Activated B cell treated with CpG ODN at 0.5 μM for 24 hours (primary cell): ENCODE results near the gene SRBD1. TPM values are rescaled to one million over a fixed set of nuclear protein-coding genes. Genes with fewer than 3 reads are reported as not detected.

Source experiments
- ATAC-seq: fragments of 200-7000 bp; cut with Tn5 transposase; one replicate; pipeline ENCODE4 v1.10.0; 2021; ENCODE audit warnings: low read depth, mild to moderate bottlenecking, moderate library complexity
- CTCF ChIA-PET: fragments of 350-600 bp; sonication (Branson Sonifier 250); formaldehyde crosslinking; loops from one replicate; lab custom pipeline; 2021; ENCODE audit warnings: antibody characterized with exemption; lab: Charles Lee
- POLR2A ChIA-PET: fragments of 350-600 bp; sonication (Branson Sonifier 250); formaldehyde crosslinking; loops from one replicate; lab custom pipeline; 2021; ENCODE audit warnings: antibody characterized with exemption; lab: Charles Lee
- DNase-seq: peaks from one replicate; pipeline ENCODE4 v3.0.0; 2022
- H3K27ac Mint-ChIP-seq: one replicate; pipeline ENCODE4 v1.8.0; 2020; ENCODE audit warnings: mixed read lengths
- H3K27me3 Mint-ChIP-seq: one replicate; pipeline ENCODE4 v1.8.0; 2021; ENCODE audit warnings: mixed read lengths
- H3K36me3 Mint-ChIP-seq: one replicate; pipeline ENCODE4 v1.8.0; 2021; ENCODE audit warnings: low read depth, mixed read lengths
- H3K4me1 Mint-ChIP-seq: one replicate; pipeline ENCODE4 v1.8.0; 2021; ENCODE audit warnings: mixed read lengths
- H3K4me3 Mint-ChIP-seq: one replicate; pipeline ENCODE4 v1.8.0; 2020; ENCODE audit warnings: mild to moderate bottlenecking, mixed read lengths
- H3K9me3 Mint-ChIP-seq: one replicate; pipeline ENCODE4 v1.8.0; 2020; ENCODE audit warnings: mixed read lengths
- CTCF ChIP-seq: fragments of 200-600 bp; IDR thresholded peaks from one replicate; pipeline ENCODE4 v1.8.0; 2022; ENCODE audit warnings: antibody characterized with exemption, mild to moderate bottlenecking
- intact Hi-C: fragments of 100-400 bp; cut with micrococcal nuclease; formaldehyde crosslinking; loops from one replicate; pipeline ENCODE4 v1.15.1; 2024
- total RNA-seq: library from RNA; stranded (reverse); gene quantifications from 2 replicates; pipeline ENCODE4 v1.2.3, GENCODE V29; 2022

The SRBD1 gene
- total RNA-seq, 1 donor from 2014 or later = 20.2 TPM

GRCh38 chr2:45354776-45355175 lies 256.3 kb downstream of the SRBD1 start:
- no peak for TF ChIP-seq CTCF
- intact Hi-C loops = no loop called here
- no peak for ATAC-seq
- H3K4me1 Mint-ChIP-seq = no peaks in the 10 kb centered on the region
- no peaks in the 10 kb centered on the region for H3K36me3 Mint-ChIP-seq
- H3K9me3 Mint-ChIP-seq = no peaks in the 10 kb centered on the region
- H3K4me3 Mint-ChIP-seq = no peak overlapping the region
- CTCF ChIA-PET = no interaction called here
- no peak for DNase-seq
- no peak overlapping the region for H3K27ac Mint-ChIP-seq
- POLR2A ChIA-PET = no interaction called here
- H3K27me3 Mint-ChIP-seq = no peaks in the 10 kb centered on the region

GRCh38 chr2:45353879-45354278 lies 257.2 kb downstream of the SRBD1 start:
- no peaks in the 10 kb centered on the region for H3K4me1 Mint-ChIP-seq
- no peaks in the 10 kb centered on the region for H3K9me3 Mint-ChIP-seq
- CTCF ChIA-PET = no interaction called here
- H3K4me3 Mint-ChIP-seq = no peak overlapping the region
- no peaks in the 10 kb centered on the region for H3K27me3 Mint-ChIP-seq
- intact Hi-C loops = no loop called here
- POLR2A ChIA-PET = no interaction called here
- no peak for TF ChIP-seq CTCF
- no peak for DNase-seq
- no peaks in the 10 kb centered on the region for H3K36me3 Mint-ChIP-seq
- H3K27ac Mint-ChIP-seq = no peak overlapping the region
- no peak for ATAC-seq

GRCh38 chr2:45352506-45352905 lies 258.6 kb downstream of the SRBD1 start:
- intact Hi-C loops = no loop called here
- ChIA-PET POLR2A (no interaction called here), CTCF (no interaction called here)
- DNase-seq (no peak), ATAC-seq (no peak)
- Mint-ChIP-seq H3K36me3 (no peaks in the 10 kb centered on the region), H3K4me1 (no peaks in the 10 kb centered on the region), H3K27me3 (peaks cover 2% of the 10 kb centered on the region), H3K27ac (no peak overlapping the region), H3K4me3 (no peak overlapping the region), H3K9me3 (no peaks in the 10 kb centered on the region)
- no peak for TF ChIP-seq CTCF

DNA sequence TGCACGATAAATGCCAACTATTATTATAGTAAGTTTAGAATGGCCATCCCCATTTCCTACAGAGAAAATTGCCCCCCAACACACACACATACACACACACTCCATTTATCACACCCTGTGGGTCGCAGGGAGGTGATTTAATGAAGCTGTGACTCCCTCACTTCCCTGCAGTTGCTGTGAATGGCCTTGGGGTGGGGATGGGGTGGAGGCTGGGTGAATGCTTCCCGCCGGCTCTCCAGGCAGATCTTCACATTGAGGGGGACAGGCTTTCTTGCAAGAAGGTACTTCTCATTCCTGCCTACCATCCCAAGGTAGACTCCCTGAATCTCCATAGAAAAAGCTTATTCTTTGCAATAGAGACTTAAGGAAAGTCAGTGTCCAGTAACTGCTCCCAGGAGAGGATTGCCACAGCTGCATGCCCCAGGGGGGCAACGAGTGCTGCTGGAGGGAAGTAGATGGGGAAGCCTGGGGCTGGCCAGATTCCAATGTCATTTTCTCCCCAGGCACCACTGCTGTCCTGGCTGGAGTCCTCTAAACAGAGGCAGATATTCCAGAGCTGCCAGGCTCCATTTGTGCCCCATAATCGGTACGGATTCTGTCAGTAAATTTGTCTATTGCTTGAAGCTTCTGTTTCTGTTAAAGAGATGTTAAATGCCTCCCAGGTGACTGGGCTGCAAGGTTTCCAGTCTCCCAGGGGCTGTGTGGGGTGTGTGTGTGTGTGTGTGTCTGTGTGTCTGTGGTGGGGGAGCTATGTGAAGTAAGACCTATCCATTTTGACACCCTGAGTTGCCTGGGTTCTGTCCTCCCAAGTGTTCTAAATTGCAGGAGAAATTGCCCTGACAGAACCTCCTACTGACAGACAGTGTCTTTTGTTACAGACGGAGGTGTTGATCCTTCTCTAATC lies 265.5 kb downstream of the SRBD1 start:
- H3K4me3 Mint-ChIP-seq = no peak overlapping the region
- intact Hi-C loops = no loop called here
- no peak for TF ChIP-seq CTCF
- H3K27ac Mint-ChIP-seq = no peak overlapping the region
- H3K27me3 Mint-ChIP-seq = peaks cover 11% of the 10 kb centered on the region
- no peak for DNase-seq
- no peak for ATAC-seq
- H3K36me3 Mint-ChIP-seq = no peaks in the 10 kb centered on the region
- ChIA-PET CTCF (no interaction called here), POLR2A (no interaction called here)
- H3K4me1 Mint-ChIP-seq = no peaks in the 10 kb centered on the region
- H3K9me3 Mint-ChIP-seq = no peaks in the 10 kb centered on the region

GRCh38 chr2:45344502-45344901 lies 266.6 kb downstream of the SRBD1 start:
- H3K36me3 Mint-ChIP-seq = no peaks in the 10 kb centered on the region
- no peaks in the 10 kb centered on the region for H3K4me1 Mint-ChIP-seq
- no peaks in the 10 kb centered on the region for H3K9me3 Mint-ChIP-seq
- no peak overlapping the region for H3K27ac Mint-ChIP-seq
- peaks cover 11% of the 10 kb centered on the region for H3K27me3 Mint-ChIP-seq
- DNase-seq (no peak), ATAC-seq (no peak)
- POLR2A ChIA-PET = no interaction called here
- no peak overlapping the region for H3K4me3 Mint-ChIP-seq
- CTCF ChIA-PET = no interaction called here
- no peak for TF ChIP-seq CTCF
- intact Hi-C loops = no loop called here
